ENCODE data around the gene C19orf85. TPM values are rescaled to one million over a fixed set of nuclear protein-coding genes. Genes with fewer than 3 reads are reported as not detected.
A peak's percentile ranks its signal among the peaks of the same experiment; 100 is the strongest.

Gene C19orf85
- total RNA-seq, 1 experiment from 2014 or later = not detected

- H3K79me2 ChIP-seq (ENCODE audit: low read length) = 0 out of 2 replicates have a peak, but pooled peaks cover 1% of the 10 kb centered on the region
- H3K4me1 ChIP-seq (ENCODE audit: insufficient read depth, low read length) = peaks cover 33% of the 10 kb centered on the region
- intact Hi-C loops (cut with micrococcal nuclease) = no loop called here
- peaks cover 3% of the 10 kb centered on the region for H3F3A ChIP-seq (ENCODE audit: low read length, unreplicated experiment)
- ATAC-seq (peak; percentile 28), DNase-seq (peak; percentile 57)
- peak within 1 kb of the TSS; percentile 68 for H3K9ac ChIP-seq (ENCODE audit: low read length)
- peak within 1 kb of the TSS; percentile 72 for H3K4me3 ChIP-seq (ENCODE audit: low read length)
- POLR2A ChIA-PET (ENCODE audit: unreplicated experiment) = interaction anchor here (0.5 to 0.7 kb wide), 2 partner anchors 77 to 1054 kb away, joined by 4 to 7 read pairs; partner anchors contain the start of gene UBE2S
- H3K4me2 ChIP-seq (ENCODE audit: low read length) = peak within 1 kb of the TSS; percentile 84
- H3K36me3 ChIP-seq (ENCODE audit: low read depth, low read length) = no peaks in the 10 kb centered on the region
- no TSS peak for BruUV-seq (replicated peaks)
- H2AFZ ChIP-seq (ENCODE audit: low read length) = peak within 1 kb of the TSS; percentile 55
- CTCF ChIA-PET = interaction anchor here (0.7 to 1.6 kb wide), 3 partner anchors 17 to 169 kb away, joined by 3 to 4 read pairs (median 3); no protein-coding TSS in a partner anchor
- H3K9me3 ChIP-seq (ENCODE audit: low read length) = no peaks in the 10 kb centered on the region
- H3K27ac ChIP-seq (ENCODE audit: low read length) = 0 out of 2 replicates have a peak within 1 kb of the TSS, but pooled peaks have one; percentile 7
- H3K27me3 ChIP-seq (ENCODE audit: low read length) = no peaks in the 10 kb centered on the region
- no peaks in the 10 kb centered on the region for H3K9me2 ChIP-seq (replicated peaks; ENCODE audit: low read length)
- TF ChIP-seq EZH2phosphoT487 (IDR thresholded peaks at IDR 0.05; ENCODE audit: borderline replicate concordance, low read length) = no peak
- TF ChIP-seq EZH2 (IDR thresholded peaks at IDR 0.05; ENCODE audit: low read length, unreplicated experiment) = no peak
- TF ChIP-seq CTCF (conservative IDR thresholded peaks at IDR 0.05; ENCODE audit: low read depth, low read length) = no peak
- H4K20me1 ChIP-seq (ENCODE audit: low read length) = no peaks in the 10 kb centered on the region
These were observed 20.3 kb upstream of the C19orf85 start, which contains the start of gene NAT14 for GRCh38 chr19:55484593-55485438. NAT14 (plus strand) TSS chr19:55485188; CDS start chr19:55485709, 521 bp downstream.

GRCh38 chr19:55483706-55484592 lies 19.4 kb upstream of the C19orf85 start:
- intact Hi-C loops (cut with micrococcal nuclease) = no loop called here
- no peak for ATAC-seq
- Histone ChIP-seq H3K4me3 (ENCODE audit: low read length) (peak overlapping the region; percentile 72; the same call in 1 of the 2 replicates), H2AFZ (ENCODE audit: low read length) (no peak overlapping the region; the same call in 1 of the 2 replicates), H3K79me2 (ENCODE audit: low read length) (peaks cover 10% of the 10 kb centered on the region; the same call in 1 of the 2 replicates), H3K27me3 (ENCODE audit: low read length) (no peaks in the 10 kb centered on the region), H3K9me3 (ENCODE audit: low read length) (no peaks in the 10 kb centered on the region), H4K20me1 (ENCODE audit: low read length) (no peaks in the 10 kb centered on the region), H3K4me2 (ENCODE audit: low read length) (peak overlapping the region; percentile 84), H3K27ac (ENCODE audit: low read length) (no peak overlapping the region), H3K9ac (ENCODE audit: low read length) (peak overlapping the region; percentile 68; the same call in 1 of the 2 replicates), H3K9me2 (replicated peaks; ENCODE audit: low read length) (no peaks in the 10 kb centered on the region), H3K4me1 (ENCODE audit: insufficient read depth, low read length) (peaks cover 33% of the 10 kb centered on the region), H3K36me3 (ENCODE audit: low read depth, low read length) (no peaks in the 10 kb centered on the region), H3F3A (ENCODE audit: low read length, unreplicated experiment) (peaks cover 3% of the 10 kb centered on the region)
- DNase-seq = no peak
- ChIA-PET POLR2A (ENCODE audit: unreplicated experiment) (interaction anchor here (0.6 kb wide), 2 partner anchors 225 to 319 kb away, joined by 3 to 6 read pairs; partner anchors contain the start of gene PPP6R1), CTCF (interaction anchor here (1.3 to 1.6 kb wide), 2 partner anchors 16 to 20 kb away, joined by 3 to 4 read pairs; no protein-coding TSS in a partner anchor)
- TF ChIP-seq EZH2 (IDR thresholded peaks at IDR 0.05; ENCODE audit: low read length, unreplicated experiment) (no peak), EZH2phosphoT487 (IDR thresholded peaks at IDR 0.05; ENCODE audit: borderline replicate concordance, low read length) (no peak), CTCF (conservative IDR thresholded peaks at IDR 0.05; ENCODE audit: low read depth, low read length) (no peak)
- BruUV-seq (replicated peaks) = no TSS peak

Data from PC-3 (cell line).